Activated CD8-positive, alpha-beta memory T cell treated with anti-CD3 and anti-CD28 coated beads for 1 hour (primary cell): ENCODE measurements around the gene CYB5D1.

Experiments used
- DNase-seq, 2 donors: peaks; one replicate each; pipeline ENCODE4 v3.0.0-alpha.2; 2020; ENCODE audit warnings: low read depth in 1 of 2; ENCODE audit errors: extremely low read depth in 1 of 2

The CYB5D1 gene

DNA sequence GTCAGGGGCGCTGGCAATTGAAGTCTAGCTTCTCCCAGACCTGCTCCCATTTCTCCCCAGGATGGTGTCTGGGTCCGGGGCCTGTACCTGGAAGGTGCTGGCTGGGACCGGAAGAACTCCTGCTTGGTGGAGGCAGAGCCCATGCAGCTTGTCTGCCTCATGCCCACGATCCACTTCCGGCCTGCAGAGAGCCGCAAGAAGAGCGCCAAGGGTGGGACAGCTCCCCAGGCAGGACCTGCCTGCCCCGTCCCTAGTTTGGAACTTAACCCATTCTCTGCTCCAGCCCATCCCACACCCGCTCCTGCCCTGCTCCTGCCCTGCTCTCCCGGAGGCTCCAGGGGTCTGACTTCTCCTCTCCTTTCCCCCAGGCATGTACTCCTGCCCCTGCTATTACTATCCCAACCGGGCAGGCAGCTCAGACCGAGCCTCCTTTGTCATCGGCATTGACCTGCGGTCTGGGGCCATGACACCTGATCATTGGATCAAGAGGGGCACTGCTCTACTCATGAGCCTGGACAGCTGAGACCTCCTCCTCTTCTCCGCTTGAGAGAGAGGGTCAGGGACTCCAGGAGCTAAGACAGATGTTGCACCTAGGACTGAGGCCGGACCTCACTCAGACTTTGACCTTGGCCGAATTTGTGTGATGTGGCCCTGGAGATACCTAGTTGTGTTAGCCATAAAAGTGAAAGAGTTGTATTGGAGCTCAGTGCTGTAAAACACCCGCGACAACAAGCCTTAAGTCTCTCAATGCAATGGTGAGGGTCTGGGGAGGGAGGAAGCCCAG, 24.6 kb upstream of the CYB5D1 start:
- no peak for DNase-seq

DNA sequence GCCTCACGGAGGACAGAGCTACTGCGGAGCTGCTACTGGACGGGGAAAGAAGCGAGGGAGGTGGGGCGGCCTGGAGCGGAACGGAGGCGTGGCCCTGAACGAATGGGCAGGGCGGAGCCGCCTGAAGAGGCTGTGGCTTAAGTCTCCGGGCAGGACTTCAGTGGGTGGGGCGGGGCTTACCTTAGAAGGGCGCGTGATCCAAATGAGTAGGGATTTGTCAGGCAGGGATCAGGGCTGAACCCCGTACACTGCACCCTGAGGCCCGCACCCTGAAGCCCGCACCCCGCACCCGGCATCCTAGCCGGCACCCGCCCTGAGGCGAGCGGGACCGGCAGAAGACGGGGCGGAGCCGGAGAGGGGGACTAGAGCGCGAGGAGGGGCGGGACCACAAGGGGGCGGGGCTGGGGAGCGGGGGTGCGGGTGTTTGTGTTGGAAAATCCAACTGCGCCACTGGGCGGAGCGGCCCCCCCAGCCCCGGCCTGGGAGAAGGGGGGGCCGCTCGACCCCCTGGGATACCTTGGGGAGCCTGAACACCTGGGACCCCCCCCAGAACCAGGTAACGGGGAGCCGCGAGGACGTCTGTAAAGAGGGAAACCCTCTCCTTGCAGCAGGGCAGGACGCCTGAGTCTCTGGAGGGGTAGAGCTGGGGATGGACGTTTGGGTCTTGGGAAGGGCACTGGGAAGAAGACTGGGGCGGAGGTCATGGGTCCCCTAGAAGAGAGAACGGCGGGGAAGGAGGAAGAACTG, 23.8 kb upstream of the CYB5D1 start, which contains the start of gene KDM6B:
Gene KDM6B, plus strand, starts transcription at position 423 of the 747 bp plus-strand sequence. CDS start 11,338 bp downstream, outside the sequence.
- peak; percentile 75 to 77 for DNase-seq

DNA sequence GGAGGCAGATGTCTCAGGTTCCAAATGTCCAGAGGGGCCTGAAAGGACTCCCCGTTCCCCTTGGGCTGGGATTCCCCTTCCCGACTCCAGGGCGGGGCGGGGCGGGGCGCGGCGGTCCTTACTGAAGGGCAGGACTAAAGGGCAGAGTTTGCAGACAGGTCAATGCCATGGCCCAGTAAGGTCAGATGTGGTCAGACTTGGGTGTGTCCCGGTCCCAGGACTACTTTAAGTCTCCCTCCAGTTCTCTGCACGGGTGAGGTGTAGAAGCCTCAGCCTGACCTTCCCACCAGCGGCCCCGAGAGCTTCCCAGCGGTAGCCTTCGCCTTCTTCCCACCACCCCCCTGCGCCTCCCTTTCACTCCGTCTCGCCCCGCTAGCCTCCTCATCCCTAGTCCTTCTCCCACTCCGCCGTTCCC, 23.3 kb upstream of the CYB5D1 start:
- DNase-seq, result no peak

DNA sequence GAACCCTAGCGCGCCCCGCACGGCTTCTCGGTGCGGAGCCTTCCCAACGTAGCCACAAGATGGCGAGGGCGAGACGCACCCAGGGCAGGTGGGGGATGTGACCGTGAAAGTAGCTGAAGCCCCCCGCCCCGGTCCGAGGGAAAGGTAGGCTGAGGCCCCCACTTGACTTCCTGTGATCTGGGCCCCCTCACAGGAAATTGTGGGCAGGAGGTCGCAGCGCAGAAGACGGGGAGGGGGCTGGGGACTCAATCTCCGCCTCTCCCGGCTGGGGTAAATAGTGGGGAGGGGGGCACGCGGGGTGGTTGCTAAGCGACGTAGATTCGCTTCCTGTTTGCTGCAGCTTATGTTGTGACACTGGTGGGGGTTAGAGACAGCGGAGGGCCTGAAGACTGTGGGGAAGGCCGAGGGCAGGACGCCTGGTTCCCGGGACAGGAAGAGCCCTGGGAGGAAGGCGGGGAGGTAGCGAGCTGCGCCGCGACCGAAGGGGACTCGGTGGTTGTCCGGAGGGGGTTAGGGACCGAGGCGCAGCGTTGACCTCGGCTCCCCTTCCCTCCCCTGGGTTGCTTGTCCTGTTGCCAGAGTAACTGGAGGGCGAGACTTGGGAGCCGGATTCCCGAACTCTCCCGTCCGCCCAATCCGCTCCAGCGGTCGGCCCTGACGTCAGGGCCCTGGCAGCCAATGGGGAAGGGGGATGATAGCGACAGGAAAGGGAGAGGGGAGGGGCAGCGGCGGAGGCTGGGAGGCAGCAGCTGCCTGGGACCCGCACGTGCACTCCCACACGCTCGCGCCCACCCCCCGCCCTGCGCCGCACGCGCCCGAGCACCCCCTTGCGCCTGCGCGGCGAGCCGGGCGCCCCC, 22.6 kb upstream of the CYB5D1 start:
- DNase-seq, result peak; percentile 74 to 86

DNA sequence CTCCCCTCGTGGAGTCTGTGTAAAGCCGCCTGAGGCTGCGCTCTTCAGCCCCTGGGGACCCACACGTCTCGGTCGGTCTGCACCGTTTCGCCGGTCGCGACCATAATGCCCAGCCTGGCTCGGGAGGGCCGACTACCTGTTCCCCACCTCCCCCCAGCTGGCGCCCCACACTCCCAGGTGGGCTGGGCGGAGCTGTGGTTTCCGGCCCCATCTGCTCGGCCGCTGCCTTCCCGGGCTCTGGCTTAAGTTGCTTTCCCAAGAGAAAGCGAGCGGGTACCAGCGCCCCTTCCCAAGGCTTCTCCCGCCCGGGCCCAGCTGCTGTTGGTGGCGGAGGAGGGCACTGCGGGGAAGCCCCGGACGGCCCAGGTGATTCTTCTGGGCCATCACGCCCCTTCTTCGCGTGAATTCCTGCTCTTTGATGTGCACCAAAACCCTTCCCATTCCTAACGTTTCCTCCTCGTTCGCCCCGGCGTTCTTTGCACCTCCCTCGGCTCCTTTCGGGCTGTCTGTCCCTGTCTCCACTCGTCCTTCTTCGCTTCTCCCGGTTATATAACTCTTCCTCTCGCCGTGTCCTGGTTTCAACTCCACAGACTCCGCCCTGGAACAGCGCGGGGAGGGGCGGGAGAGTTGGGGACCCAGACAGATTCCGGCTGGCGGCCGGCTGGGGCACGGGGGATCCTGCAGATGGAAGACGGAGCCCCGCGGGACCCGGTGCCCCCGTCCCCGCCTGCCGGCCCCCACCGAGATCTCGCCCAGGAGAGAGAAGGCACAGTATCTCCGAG, 21.8 kb upstream of the CYB5D1 start:
- no peak for DNase-seq

DNA sequence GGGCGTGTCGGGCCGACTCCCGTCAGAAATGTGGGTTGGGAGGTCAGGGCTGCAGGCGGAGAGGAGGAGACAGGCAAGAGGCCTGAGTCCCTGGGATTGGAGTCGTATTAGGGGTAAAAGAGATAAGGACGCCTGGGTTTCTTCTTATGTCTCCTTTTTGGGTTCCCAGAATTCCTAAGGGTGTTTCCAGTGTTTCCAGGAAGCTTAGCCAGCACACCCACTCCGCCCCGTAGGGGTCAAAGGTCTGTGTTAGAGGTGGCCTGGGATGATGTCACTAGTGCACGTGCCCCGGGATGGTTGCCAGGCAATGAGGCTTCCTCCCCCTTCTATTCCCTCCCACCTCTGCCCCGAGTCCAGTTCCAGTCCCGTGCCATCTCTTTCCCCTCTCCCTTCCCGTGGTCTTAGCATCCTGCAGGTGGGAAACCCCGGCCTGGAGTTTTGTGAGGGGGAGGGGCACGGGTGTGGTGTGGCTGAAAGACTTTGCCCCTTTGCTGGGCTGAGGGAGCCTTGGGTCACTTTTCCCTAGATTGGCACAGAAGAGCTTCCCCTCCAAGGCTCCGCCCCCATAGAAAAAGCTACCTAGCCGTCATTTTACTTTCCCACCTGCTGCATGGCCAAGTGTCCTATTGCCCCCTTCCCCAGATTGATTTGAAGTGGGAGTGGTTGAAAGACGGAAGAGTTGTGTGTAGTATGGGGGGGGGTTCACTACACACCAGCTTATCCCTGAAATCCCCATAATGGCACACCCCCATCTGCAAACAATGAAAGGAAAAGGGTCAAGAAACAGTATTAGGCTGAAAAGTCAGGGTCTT, 21.0 kb upstream of the CYB5D1 start:
- DNase-seq, result no peak

DNA sequence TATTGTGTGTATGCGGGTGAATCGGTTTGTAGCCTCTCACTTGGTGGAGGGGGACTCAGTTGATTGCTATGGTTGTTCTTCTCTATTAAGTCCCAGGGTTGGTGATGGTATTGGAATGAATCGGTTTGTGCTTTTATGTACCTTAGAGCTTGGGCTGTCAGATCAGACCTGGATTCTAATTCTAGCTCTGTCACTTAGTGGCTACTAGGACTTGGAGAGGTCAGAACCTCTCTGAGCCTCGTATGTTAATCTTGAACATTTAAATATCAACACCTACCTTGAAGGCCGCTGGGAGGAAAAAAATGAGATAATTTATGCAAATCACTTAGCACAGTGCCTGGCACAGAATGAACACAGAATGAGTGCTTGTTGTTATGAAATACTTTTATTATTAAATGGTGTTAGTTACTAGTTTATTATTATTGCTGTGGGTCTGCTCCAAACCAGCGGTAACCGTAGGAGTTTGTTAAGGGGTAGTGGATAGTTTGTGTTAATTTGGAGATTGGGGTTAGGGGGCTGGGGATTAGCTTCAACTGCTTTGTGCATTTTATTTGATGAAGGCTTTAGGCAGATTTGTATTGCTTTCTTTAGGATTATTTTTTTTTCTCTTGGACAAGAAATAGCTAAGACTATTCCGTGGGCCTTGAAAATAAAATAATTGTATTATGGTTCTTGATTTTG, 20.3 kb upstream of the CYB5D1 start:
- no peak for DNase-seq

DNA sequence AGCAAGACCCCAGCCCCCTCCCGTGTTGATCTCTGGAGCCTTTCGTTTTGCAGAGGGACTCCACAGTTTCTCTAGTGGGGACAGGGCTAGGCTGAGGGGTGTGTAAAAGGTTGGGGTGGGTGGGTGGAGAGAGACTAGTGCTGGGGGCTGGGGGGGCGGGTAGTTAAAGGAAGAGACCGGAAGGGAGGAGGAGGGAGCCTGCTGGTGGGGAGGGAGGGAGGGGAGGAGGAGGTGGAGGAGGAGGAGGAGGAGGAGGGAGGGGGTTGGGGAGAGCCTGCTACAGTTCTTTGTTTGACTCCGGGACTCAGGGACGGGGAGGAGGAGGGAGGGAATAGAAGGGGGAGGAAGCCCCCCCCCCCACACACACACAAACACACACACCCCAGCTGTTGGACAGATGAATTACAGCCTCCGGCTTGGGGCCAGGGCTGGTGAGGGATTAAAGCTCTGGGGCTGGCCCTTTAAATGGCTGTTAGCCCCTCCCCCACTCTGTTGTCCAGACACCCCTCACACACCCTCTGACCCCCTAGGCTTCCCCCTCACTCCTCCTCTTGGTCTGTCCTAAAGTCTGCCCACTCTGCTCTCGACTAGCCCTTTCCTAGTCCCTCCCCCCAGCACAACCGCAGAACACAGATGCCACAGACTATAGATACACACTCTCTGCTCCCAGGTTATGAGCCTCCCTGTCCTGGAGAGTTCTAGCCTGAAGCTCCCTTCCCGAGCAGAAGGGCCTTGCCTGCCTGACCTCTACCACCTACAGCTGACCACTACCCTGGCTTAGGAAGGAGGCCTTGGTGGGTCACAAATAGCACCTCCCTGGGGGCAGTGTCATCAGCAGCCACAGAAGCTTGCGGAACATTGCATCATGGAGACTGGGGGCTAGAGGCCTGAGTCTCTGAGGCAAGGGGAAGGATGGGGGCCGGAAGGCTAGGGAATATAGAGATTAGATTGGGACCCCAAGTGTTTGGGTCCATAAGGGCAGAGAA, 19.4 kb upstream of the CYB5D1 start:
- no peak for DNase-seq

DNA sequence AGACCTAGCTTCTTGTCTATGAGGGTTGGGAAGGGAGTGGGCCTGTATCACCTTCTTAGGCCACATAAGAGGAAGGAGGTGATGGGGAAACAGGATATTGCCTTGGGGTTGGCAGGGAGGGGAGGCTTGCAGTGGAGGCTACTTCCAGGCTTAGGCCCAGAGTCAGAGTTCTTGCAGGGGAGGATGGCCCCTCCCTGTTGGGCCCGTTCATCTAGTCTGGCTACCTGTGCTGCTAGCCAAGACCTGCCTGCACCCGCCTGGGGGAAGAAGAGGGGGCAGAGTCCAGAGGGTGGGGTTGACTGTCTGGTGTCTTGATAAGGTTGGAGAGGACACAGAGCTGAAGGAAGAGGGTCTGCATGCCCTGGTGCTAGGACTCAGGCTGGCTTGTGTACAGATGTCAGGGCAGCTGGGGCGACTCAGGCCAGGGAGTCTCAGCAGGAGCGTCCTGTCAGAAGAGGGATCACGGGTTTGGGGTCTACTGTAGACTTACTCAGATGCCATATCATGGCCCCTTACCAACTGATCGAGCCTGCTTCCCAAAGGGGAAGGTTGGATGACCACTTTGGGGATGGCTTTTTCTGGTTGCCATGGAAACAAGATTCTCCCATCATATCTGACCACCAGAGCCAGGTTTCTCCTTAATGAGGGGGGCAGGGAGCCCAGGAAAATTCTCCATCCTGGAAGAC, 18.5 kb upstream of the CYB5D1 start:
- DNase-seq, result no peak

DNA sequence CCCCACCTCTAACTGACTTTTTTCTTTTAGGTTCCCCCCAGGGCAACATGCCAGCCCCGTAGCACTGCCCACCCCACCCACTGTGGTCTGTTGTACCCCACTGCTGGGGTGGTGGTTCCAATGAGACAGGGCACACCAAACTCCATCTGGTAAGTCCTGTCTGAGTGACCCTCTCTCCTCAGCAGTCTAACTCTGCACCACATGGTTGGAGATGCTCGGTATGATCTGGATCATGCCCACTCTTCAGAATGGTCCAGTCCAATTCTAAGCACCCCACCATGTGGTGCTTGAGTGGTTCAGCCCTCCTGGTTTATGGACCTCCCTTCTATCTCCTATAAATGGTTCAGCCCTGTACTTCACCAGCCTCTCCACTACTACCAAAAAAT, 17.9 kb upstream of the CYB5D1 start:
- DNase-seq, result no peak

DNA sequence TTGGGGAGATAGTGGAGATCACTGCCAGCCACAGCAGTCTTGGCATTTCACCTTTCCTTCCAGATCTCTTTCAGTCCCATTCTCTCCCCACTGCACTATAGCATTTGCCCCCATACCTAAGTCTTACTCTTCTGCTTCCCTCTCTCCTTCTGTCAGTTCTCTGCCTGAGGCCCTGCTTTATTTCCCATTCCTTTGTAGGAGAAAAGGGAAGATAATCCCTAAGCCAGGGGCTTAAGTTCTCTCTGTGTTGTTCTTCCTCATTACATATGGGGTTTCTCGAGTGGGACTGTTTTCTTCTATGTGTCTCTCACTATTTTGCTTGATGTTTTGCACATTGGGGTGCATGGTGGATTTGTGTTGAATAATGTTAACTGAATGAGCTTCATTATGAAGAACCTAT, 17.4 kb upstream of the CYB5D1 start:
- no peak for DNase-seq

DNA sequence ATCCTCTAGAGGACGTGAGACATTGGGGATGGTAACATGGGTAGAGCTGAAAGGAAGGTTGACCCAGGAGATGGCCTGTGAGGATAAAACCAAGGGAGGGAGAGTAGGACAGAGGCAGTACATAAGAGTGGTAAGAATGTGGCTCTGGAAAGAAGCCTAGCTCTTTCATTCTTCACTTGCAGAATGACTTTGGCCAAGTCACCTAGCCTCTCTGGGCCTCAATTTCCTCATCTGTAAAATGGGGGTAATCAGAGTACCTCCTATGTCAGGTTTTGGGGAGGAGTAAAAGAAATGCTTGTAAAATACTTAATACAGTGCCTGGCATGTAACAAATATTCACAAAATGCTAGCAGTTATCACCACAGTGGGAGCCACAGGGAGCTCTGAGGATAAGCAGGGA, 16.9 kb upstream of the CYB5D1 start:
- no peak for DNase-seq

DNA sequence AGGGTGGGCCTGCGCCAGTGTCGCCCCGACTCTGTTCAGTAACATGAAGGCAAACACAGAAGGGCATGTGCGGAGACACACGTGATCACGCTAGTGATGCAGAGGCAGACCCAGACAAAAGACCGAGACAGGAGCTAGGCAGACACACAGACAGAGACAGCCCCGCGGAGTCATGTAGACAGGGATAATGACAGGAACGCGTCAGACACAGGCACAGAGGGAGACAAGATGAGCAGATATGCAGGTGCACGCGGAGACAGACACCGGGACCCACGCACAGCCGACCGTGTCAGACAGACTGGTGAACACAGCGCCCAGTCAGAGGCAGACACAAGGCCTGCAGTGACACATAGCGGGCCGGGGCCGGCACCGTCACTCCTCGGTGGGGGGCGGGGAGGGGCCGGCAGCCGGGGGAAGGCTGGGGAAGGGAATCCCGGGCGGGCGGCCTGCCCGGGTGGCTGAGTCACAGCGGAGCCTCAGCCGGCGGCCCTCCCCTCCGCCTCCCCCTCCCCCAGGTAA, 16.3 kb upstream of the CYB5D1 start:
- DNase-seq, result peak; percentile 88 to 91

DNA sequence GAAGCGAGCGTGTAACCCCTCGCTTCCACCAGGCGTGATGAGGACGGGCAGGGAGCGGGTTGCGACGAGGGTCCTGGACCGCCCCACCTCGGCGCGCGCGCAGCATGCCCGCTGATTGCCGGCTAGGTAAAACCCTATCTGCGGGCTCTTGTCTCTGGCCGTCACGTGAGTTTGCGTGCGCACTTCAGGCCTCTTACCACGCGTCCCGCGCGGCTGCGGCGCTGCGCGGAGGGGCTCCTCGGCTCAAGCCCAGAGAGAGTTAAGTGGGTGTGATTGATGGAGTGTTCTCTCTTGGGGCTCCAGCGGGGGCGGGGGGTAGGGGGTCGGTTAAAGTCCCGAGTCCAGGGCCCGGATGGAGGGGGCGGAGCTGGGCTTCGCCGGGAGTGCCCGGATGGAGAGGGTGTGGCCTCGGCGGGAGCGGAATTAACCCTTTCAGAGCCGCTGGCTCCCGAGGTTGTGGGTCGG, 15.9 kb upstream of the CYB5D1 start:
- peak; percentile 75 to 76 for DNase-seq

DNA sequence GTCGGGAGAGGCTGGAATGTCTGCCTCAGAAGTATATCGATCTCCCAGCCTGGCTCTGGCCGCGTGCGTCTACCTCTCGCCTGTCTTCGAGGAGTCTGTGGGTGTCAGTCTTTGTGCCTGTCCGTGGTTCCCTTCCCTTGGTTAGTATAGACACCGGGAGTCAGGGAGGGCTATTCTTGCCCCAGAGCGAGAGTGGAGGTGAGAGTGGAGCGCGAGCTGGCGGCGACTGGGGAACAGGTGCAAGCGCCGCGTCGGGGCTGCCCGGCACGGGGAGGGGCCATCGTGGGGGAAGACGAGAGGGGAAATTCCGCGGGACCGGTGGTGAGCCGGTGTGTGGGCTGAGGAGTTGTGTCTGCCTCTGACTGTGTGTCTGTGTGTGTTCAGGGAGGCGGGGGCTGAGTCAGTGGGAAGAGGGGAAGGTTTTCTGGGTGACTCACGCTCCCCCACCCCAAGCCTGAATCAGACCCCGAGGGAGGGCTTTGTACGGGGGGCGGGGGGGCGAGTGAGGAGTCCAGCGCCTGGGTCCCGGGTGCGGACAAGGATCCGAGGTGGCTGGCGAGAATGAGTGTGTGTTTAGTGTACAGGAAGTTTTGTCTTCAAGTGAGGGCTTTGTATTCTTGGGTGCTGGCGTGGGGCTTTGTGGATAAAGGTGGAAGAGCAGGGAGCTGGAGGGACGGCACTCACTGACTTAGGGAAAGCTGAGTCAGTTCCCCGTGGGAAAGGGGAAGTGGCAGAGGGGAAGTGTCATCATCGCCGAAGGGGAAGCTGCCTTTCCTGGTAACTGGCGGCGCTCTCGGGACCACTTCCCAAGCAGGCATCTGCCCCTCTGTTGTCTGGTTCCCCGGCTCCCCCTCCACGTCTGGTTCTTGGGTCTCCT, 15.2 kb upstream of the CYB5D1 start:
- peak; percentile 92 to 99 for DNase-seq

DNA sequence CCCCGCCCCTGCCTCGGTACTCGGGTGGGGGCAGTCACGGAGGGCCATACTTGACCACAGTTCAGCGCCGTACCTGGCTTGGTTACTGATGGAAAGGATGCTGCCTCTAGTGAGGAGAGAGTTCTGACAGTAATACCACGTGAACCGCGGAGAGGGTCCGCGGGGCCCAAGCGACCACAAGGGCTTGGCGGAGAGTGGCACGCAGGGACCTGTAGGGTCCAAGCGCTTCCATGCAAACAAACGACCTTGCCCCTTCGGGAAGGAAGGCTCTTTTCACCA, 14.6 kb upstream of the CYB5D1 start:
- no peak for DNase-seq
